Right cardiac atrium (tissue), 5 donors: ENCODE results near the gene TNFRSF11A. TPM values are rescaled to one million over a fixed set of nuclear protein-coding genes. Genes with fewer than 3 reads are reported as not detected.
A peak's percentile ranks its signal among the peaks of the same experiment; 100 is the strongest.

Source experiments
- ATAC-seq, 2 donors: fragments of 200-7000 bp; cut with Tn5 transposase; one replicate each; pipeline versions ENCODE4 v1.8.0 to v1.9.1; 2020; ENCODE audit warnings: moderate library complexity in 2 of 2, mild to moderate bottlenecking in 1 of 2
- DNase-seq, 3 donors: peaks; one replicate each; pipeline ENCODE4 v3.0.0-alpha.2; 2020
- H3K27ac ChIP-seq: one replicate; pipeline ENCODE4 v1.5.1; 2013; ENCODE audit warnings: mild to moderate bottlenecking, low read length, control low read depth, moderate library complexity
- H3K27me3 ChIP-seq: one replicate; pipeline ENCODE4 v1.6.1; 2013; ENCODE audit not compliant: control insufficient read depth, insufficient read depth
- H3K4me1 ChIP-seq: one replicate; pipeline ENCODE4 v1.6.1; 2013; ENCODE audit warnings: low read length; ENCODE audit not compliant: control insufficient read depth, insufficient read depth
- H3K4me3 ChIP-seq: one replicate; pipeline ENCODE4 v1.5.1; 2013; ENCODE audit warnings: low read length, control low read depth
- H3K9me3 ChIP-seq: one replicate; pipeline ENCODE4 v1.6.1; 2013; ENCODE audit warnings: low read length; ENCODE audit not compliant: control insufficient read depth
- WGBS: extraction: QIAGEN DNeasy Blood & Tissue Kit; methylation state at CpG from one replicate; pipeline ENCODE4 v1.1.7; 2013; 5-methylcytosine and 5-hydroxymethylcytosine counted together
- intact Hi-C, 4 donors: fragments of 100-400 bp; cut with DNase I; formaldehyde crosslinking; loops; one replicate each; pipeline versions ENCODE4 v1.11.0 to v1.14.0; 2022 to 2023
- polyA plus RNA-seq: library from polyadenylated mRNA; stranded (reverse); fragments of 200-250 nt; gene quantifications from one replicate; pipeline ENCODE4 v1.2.3, GENCODE V29; 2013
- total RNA-seq, 4 donors: library from RNA; stranded (reverse); fragmentation: NEBNext Ultra II Directional; extraction: Animal tissue kit (Norgen Biotek cat#: 25700); gene quantifications; one replicate each; pipeline ENCODE4 v1.2.1, GENCODE V29; 2021
- donor health status: healthy with polysubstance abuse.
- donor health status: DM: no; HTN: yes; CAD: no.
- donor health status: DM: no; HTN: no; CAD: no.
- donor health status: DM: no; HTN: yes; CAD: no; lungs with severe emphysema.
- donor health status: DM: yes; HTN: yes; CAD: no.

The TNFRSF11A gene
- total and polyA plus RNA-seq, 5 donors, result 0.43 to 4.7 (median 3.3) TPM

- Histone ChIP-seq H3K27ac (no peak overlapping the region), H3K9me3 (no peaks in the 10 kb centered on the region), H3K4me3 (no peak overlapping the region), H3K27me3 (no peaks in the 10 kb centered on the region), H3K4me1 (peaks cover 1% of the 10 kb centered on the region)
- DNase-seq (no peak), ATAC-seq (no peak)
- intact Hi-C loops, result no loop called here
- 73% methylated on average over 7 of the region's 7 CpGs for WGBS
Measured at GRCh38 chr18:62346333-62347088, 21.4 kb downstream of the TNFRSF11A start.

- H3K27me3 ChIP-seq, result no peaks in the 10 kb centered on the region
- peaks cover 1% of the 10 kb centered on the region for H3K4me1 ChIP-seq
- ATAC-seq (no peak), DNase-seq (no peak)
- intact Hi-C loops, result no loop called here
- H3K9me3 ChIP-seq, result no peaks in the 10 kb centered on the region
- no peak overlapping the region for H3K27ac ChIP-seq
- H3K4me3 ChIP-seq, result no peak overlapping the region
- 67% methylated on average over 6 of the region's 6 CpGs for WGBS
Measured at GRCh38 chr18:62347089-62347506, 22.0 kb downstream of the TNFRSF11A start.

- ATAC-seq, result no peak
- intact Hi-C loops, result no loop called here
- no peaks in the 10 kb centered on the region for H3K9me3 ChIP-seq
- WGBS, result 73% methylated on average over 4 of the region's 4 CpGs
- no peak for DNase-seq
- no peaks in the 10 kb centered on the region for H3K27me3 ChIP-seq
- H3K4me3 ChIP-seq, result no peak overlapping the region
- no peak overlapping the region for H3K27ac ChIP-seq
- peaks cover 1% of the 10 kb centered on the region for H3K4me1 ChIP-seq
Measured at GRCh38 chr18:62348474-62348873, 23.4 kb downstream of the TNFRSF11A start.

GRCh38 chr18:62353170-62353569, 28.1 kb downstream of the TNFRSF11A start:
- DNase-seq, result no peak
- Histone ChIP-seq H3K4me3 (no peak overlapping the region), H3K4me1 (no peaks in the 10 kb centered on the region), H3K27me3 (no peaks in the 10 kb centered on the region), H3K27ac (no peak overlapping the region), H3K9me3 (no peaks in the 10 kb centered on the region)
- WGBS, result 85% methylated on average over 7 of the region's 7 CpGs
- intact Hi-C loops, result no loop called here
- ATAC-seq, result no peak

GRCh38 chr18:62354151-62354550, 29.0 kb downstream of the TNFRSF11A start:
- H3K4me1 ChIP-seq, result no peaks in the 10 kb centered on the region
- DNase-seq, result no peak
- intact Hi-C loops, result no loop called here
- H3K27me3 ChIP-seq, result no peaks in the 10 kb centered on the region
- H3K4me3 ChIP-seq, result no peak overlapping the region
- H3K9me3 ChIP-seq, result no peaks in the 10 kb centered on the region
- ATAC-seq, result peak in 1 of 2 donors; percentile 51
- 88% methylated on average over 29 of the region's 29 CpGs for WGBS
- no peak overlapping the region for H3K27ac ChIP-seq

- H3K9me3 ChIP-seq, result no peaks in the 10 kb centered on the region
- no peaks in the 10 kb centered on the region for H3K4me1 ChIP-seq
- DNase-seq (no peak), ATAC-seq (no peak)
- 71% methylated on average over 5 of the region's 5 CpGs for WGBS
- intact Hi-C loops, result no loop called here
- H3K27me3 ChIP-seq, result no peaks in the 10 kb centered on the region
- H3K27ac ChIP-seq, result no peak overlapping the region
- H3K4me3 ChIP-seq, result no peak overlapping the region
Measured at GRCh38 chr18:62357079-62357719, 32.1 kb downstream of the TNFRSF11A start.

- 62% methylated on average over 2 of the region's 2 CpGs for WGBS
- ATAC-seq (no peak), DNase-seq (no peak)
- H3K27ac ChIP-seq, result no peak overlapping the region
- H3K4me1 ChIP-seq, result no peaks in the 10 kb centered on the region
- H3K27me3 ChIP-seq, result no peaks in the 10 kb centered on the region
- H3K9me3 ChIP-seq, result no peaks in the 10 kb centered on the region
- intact Hi-C loops, result no loop called here
- H3K4me3 ChIP-seq, result no peak overlapping the region
Measured at GRCh38 chr18:62360805-62361204, 35.7 kb downstream of the TNFRSF11A start.

- no peaks in the 10 kb centered on the region for H3K4me1 ChIP-seq
- H3K27me3 ChIP-seq, result no peaks in the 10 kb centered on the region
- intact Hi-C loops, result no loop called here
- DNase-seq (no peak), ATAC-seq (peak in 1 of 2 donors; percentile 77)
- 77% methylated on average over 7 of the region's 7 CpGs for WGBS
- no peak overlapping the region for H3K27ac ChIP-seq
- no peaks in the 10 kb centered on the region for H3K9me3 ChIP-seq
- no peak overlapping the region for H3K4me3 ChIP-seq
Measured at GRCh38 chr18:62361288-62361687, 36.2 kb downstream of the TNFRSF11A start.

- Histone ChIP-seq H3K4me1 (no peaks in the 10 kb centered on the region), H3K27me3 (no peaks in the 10 kb centered on the region), H3K27ac (no peak overlapping the region), H3K4me3 (no peak overlapping the region), H3K9me3 (no peaks in the 10 kb centered on the region)
- ATAC-seq (no peak), DNase-seq (no peak)
- intact Hi-C loops, result no loop called here
- WGBS, result 91% methylated on average over 5 of the region's 5 CpGs
Measured at GRCh38 chr18:62364558-62364957, 39.4 kb downstream of the TNFRSF11A start.

- Histone ChIP-seq H3K27ac (no peak overlapping the region), H3K4me1 (no peaks in the 10 kb centered on the region), H3K4me3 (no peak overlapping the region), H3K9me3 (no peaks in the 10 kb centered on the region), H3K27me3 (no peaks in the 10 kb centered on the region)
- DNase-seq (no peak), ATAC-seq (no peak)
- 62% methylated on average over 2 of the region's 2 CpGs for WGBS
- intact Hi-C loops, result no loop called here
Measured at GRCh38 chr18:62365420-62365819, 40.3 kb downstream of the TNFRSF11A start.

- intact Hi-C loops, result no loop called here
- no peak overlapping the region for H3K4me3 ChIP-seq
- 95% methylated on average over 6 of the region's 6 CpGs for WGBS
- no peaks in the 10 kb centered on the region for H3K27me3 ChIP-seq
- DNase-seq (no peak), ATAC-seq (no peak)
- no peaks in the 10 kb centered on the region for H3K4me1 ChIP-seq
- no peak overlapping the region for H3K27ac ChIP-seq
- no peaks in the 10 kb centered on the region for H3K9me3 ChIP-seq
Measured at GRCh38 chr18:62366992-62367391, 41.9 kb downstream of the TNFRSF11A start.
